Measurements from ENCODE around the gene HIRA. TPM values are rescaled to one million over a fixed set of nuclear protein-coding genes. Genes with fewer than 3 reads are reported as not detected.

HIRA gene
- total and polyA plus RNA-seq, 9 of the 15 experiments (the other 6 are each of a cell fraction or from before 2014, with no cell fraction given), result 0.96 to 132 (median 58.4) TPM

- TF ChIP-seq FOXM1 (IDR thresholded peaks at IDR 0.05; ENCODE audit: low read depth), result no peak
- no peak for TF ChIP-seq FOXM1 (CRISPR knock-in tag; IDR thresholded peaks at IDR 0.05; ENCODE audit: low read depth)
- no peak for TF ChIP-seq GMEB1 (CRISPR knock-in tag; IDR thresholded peaks at IDR 0.05)
- no peak for TF ChIP-seq YY1 (IDR thresholded peaks at IDR 0.05; ENCODE audit: borderline replicate concordance in 1 of 3, control insufficient read depth in 1 of 3, extremely low read depth in 1 of 3, insufficient read depth in 3 of 3, insufficient read length in 1 of 3, insufficient replicate concordance in 2 of 3, low read depth in 1 of 3, low read length in 2 of 3)
- no peak for TF ChIP-seq RBM17 (IDR thresholded peaks at IDR 0.05; ENCODE audit: borderline replicate concordance, low read depth, low read length)
- TF ChIP-seq HEY1 (CRISPR knock-in tag; IDR thresholded peaks at IDR 0.05; ENCODE audit: borderline replicate concordance), result no peak
- no peak for TF ChIP-seq MED1 (CRISPR knock-in tag; IDR thresholded peaks at IDR 0.05; ENCODE audit: borderline replicate concordance)
- TF ChIP-seq MXI1 (IDR thresholded peaks at IDR 0.05; ENCODE audit: low read depth, low read length), result no peak
- no peak for TF ChIP-seq ZC3H4 (CRISPR knock-in tag; IDR thresholded peaks at IDR 0.05; ENCODE audit: borderline replicate concordance)
- TF ChIP-seq ZNF586 (CRISPR knock-in tag; conservative IDR thresholded peaks at IDR 0.05), result no peak
- peak; percentile 17; the same call in 1 of the 2 replicates for TF ChIP-seq VEZF1 (CRISPR knock-in tag; IDR thresholded peaks at IDR 0.05)
- TF ChIP-seq, protein P1, sequence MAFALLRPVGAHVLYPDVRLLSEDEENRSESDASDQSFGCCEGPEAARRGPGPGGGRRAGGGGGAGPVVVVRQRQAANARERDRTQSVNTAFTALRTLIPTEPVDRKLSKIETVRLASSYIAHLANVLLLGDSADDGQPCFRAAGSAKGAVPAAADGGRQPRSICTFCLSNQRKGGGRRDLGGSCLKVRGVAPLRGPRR (CRISPR knock-in tag; IDR thresholded peaks at IDR 0.05), result no peak
- TF ChIP-seq, protein P2, sequence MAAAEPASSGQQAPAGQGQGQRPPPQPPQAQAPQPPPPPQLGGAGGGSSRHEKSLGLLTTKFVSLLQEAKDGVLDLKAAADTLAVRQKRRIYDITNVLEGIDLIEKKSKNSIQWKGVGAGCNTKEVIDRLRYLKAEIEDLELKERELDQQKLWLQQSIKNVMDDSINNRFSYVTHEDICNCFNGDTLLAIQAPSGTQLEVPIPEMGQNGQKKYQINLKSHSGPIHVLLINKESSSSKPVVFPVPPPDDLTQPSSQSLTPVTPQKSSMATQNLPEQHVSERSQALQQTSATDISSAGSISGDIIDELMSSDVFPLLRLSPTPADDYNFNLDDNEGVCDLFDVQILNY (CRISPR knock-in tag; IDR thresholded peaks at IDR 0.05), result no peak
- TF ChIP-seq NR0B1 (IDR thresholded peaks at IDR 0.05; ENCODE audit: partially characterized antibody), result no peak
- no peak for TF ChIP-seq CCAR2 (IDR thresholded peaks at IDR 0.05; ENCODE audit: low read depth, low read length)
- no peak for TF ChIP-seq MTA2 (IDR thresholded peaks at IDR 0.05; ENCODE audit: low read depth)
- peak; percentile 26 to 79; a peak in 3 of 4 replicates for TF ChIP-seq TRIM24 (IDR thresholded peaks at IDR 0.05)
- no peak for TF ChIP-seq ZNF444 (CRISPR knock-in tag; IDR thresholded peaks at IDR 0.05)
- TF ChIP-seq ZC3H8 (IDR thresholded peaks at IDR 0.05), result no peak
- TF ChIP-seq, protein P3, sequence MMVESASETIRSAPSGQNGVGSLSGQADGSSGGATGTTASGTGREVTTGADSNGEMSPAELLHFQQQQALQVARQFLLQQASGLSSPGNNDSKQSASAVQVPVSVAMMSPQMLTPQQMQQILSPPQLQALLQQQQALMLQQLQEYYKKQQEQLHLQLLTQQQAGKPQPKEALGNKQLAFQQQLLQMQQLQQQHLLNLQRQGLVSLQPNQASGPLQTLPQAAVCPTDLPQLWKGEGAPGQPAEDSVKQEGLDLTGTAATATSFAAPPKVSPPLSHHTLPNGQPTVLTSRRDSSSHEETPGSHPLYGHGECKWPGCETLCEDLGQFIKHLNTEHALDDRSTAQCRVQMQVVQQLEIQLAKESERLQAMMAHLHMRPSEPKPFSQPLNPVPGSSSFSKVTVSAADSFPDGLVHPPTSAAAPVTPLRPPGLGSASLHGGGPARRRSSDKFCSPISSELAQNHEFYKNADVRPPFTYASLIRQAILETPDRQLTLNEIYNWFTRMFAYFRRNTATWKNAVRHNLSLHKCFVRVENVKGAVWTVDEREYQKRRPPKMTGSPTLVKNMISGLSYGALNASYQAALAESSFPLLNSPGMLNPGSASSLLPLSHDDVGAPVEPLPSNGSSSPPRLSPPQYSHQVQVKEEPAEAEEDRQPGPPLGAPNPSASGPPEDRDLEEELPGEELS (CRISPR knock-in tag; IDR thresholded peaks at IDR 0.05; ENCODE audit: borderline replicate concordance), result no peak
Observed at GRCh38 chr22:19337137-19337536, 94.4 kb downstream of the HIRA start (continued).
